Esophagus (tissue), 2 donors: ENCODE results near the gene ASZ1. TPM values are rescaled to one million over a fixed set of nuclear protein-coding genes. Genes with fewer than 3 reads are reported as not detected.

Experiments used
- H3K27ac ChIP-seq, 2 donors: one replicate each; pipeline ENCODE4 v1.5.1; 2013; ENCODE audit warnings: low read depth in 2 of 2, mild to moderate bottlenecking in 2 of 2, inconsistent platforms in 1 of 2, low read length in 1 of 2, moderate library complexity in 1 of 2
- H3K27me3 ChIP-seq, 2 donors: one replicate each; pipeline ENCODE4 v1.6.1; 2013; ENCODE audit warnings: low read length in 2 of 2, control low read depth in 1 of 2, mild to moderate bottlenecking in 1 of 2; ENCODE audit not compliant: insufficient read depth in 2 of 2, control insufficient read depth in 1 of 2
- H3K36me3 ChIP-seq, 2 donors: one replicate each; pipeline ENCODE4 v1.6.1; 2013; ENCODE audit warnings: low read length in 1 of 2; ENCODE audit not compliant: control insufficient read depth in 2 of 2, insufficient read depth in 2 of 2
- H3K4me1 ChIP-seq, 2 donors: one replicate each; pipeline ENCODE4 v1.6.1; 2013; ENCODE audit warnings: low read length in 1 of 2; ENCODE audit not compliant: control insufficient read depth in 2 of 2, insufficient read depth in 2 of 2
- H3K4me3 ChIP-seq, 2 donors: one replicate each; pipeline ENCODE4 v1.5.1; 2013; ENCODE audit warnings: low read length in 2 of 2, mild to moderate bottlenecking in 2 of 2, low read depth in 1 of 2, moderate library complexity in 1 of 2
- H3K9me3 ChIP-seq, 2 donors: one replicate each; pipeline ENCODE4 v1.6.1; 2013; ENCODE audit warnings: mild to moderate bottlenecking in 2 of 2, low read depth in 1 of 2, low read length in 1 of 2, moderate library complexity in 1 of 2; ENCODE audit not compliant: control insufficient read depth in 2 of 2, insufficient read depth in 1 of 2
- WGBS, 2 donors: extraction: QIAGEN DNeasy Blood & Tissue Kit; methylation state at CpG; one replicate each; pipeline ENCODE4 v1.1.7; 2013; 5-methylcytosine and 5-hydroxymethylcytosine counted together
- polyA plus RNA-seq, 2 donors: library from polyadenylated mRNA; stranded (reverse); fragments of 200-250 nt; gene quantifications; one replicate each; pipeline ENCODE4 v1.2.3, GENCODE V29; 2013
- donor health status: healthy with polysubstance abuse.
- donor health status: Bipolar disorder and iron deficiency.

The ASZ1 gene
- polyA plus RNA-seq, 2 donors: not detected

DNA sequence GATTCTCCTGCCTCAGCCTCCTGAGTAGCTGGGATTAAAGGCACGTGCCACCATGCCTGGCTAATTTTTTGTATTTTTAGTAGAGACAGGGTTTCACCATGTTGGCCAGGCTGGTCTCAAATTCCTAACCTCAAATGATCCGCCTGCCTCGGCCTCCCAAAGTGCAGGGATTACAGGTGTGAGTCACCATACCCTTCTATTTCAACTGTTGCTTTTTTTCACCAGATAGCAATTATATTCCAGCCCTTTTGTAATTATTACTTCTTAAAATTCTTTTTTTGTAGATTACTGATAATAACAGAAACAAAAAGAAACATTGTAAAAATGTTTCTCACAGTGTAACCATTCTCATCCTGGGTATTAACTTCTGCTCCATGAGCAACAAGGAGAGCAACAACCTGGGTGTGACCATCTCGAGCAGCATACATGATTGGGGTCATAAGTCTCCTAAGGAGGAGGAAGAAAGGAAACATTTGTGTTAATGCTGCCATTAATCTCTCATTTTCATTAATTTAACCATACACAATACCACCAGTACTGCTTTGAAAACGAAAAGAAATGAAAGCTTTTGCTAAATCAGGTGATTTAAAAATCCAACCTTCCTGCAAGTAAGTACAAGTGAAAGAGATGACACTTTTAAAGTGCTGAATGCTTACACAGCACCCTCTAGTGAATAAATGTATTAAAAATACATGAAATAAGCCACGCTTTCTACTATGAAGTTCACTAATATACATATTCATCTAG, 41.8 kb downstream of the ASZ1 start:
- 45 to 47% methylated on average over 6 of the region's 6 CpGs for WGBS, 2 donors
- H3K4me1 ChIP-seq: no peaks in the 10 kb centered on the region

DNA sequence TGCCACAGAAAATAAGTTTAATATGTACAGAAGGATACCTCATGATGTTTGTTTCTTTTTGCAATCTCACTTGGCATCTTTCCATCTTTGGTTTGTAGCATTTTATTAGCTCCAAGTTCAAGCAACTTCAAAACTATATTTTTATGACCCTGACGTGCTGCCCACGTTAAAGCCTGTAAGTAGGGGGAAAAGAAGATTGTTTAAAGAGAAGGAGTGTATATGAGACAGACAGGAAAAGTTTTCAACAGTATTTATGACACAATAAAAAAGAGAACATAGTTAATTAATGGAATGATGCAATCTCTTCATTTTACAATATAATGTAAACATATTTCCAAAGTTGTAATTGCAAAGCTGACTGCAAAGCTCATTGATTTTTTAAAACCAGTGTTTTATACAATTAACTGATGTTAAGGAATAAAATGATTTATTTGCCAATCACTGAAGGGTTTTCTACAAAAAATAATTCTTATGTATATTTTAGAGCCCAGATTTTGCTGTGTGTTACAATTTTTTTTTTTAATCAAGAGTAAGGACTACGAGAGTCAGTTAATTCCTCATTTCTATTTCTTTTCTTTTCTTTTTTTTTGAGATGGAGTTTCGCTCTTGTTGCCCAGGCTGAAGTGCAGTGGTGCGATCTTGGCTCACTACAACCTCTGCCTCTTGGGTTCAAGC, 42.5 kb downstream of the ASZ1 start:
- no peaks in the 10 kb centered on the region for H3K27me3 ChIP-seq
- H3K4me1 ChIP-seq: no peaks in the 10 kb centered on the region
- no peak overlapping the region for H3K27ac ChIP-seq
- 73 to 74% methylated on average over 5 of the region's 5 CpGs for WGBS, 2 donors
- no peaks in the 10 kb centered on the region for H3K36me3 ChIP-seq
- no peaks in the 10 kb centered on the region for H3K9me3 ChIP-seq
- H3K4me3 ChIP-seq: no peak overlapping the region

More for the DNA sequence above, 41.8 kb downstream of the ASZ1 start:
- no peaks in the 10 kb centered on the region for H3K9me3 ChIP-seq
- no peaks in the 10 kb centered on the region for H3K36me3 ChIP-seq
- no peak overlapping the region for H3K4me3 ChIP-seq
- H3K27ac ChIP-seq: no peak overlapping the region
- no peaks in the 10 kb centered on the region for H3K27me3 ChIP-seq

DNA sequence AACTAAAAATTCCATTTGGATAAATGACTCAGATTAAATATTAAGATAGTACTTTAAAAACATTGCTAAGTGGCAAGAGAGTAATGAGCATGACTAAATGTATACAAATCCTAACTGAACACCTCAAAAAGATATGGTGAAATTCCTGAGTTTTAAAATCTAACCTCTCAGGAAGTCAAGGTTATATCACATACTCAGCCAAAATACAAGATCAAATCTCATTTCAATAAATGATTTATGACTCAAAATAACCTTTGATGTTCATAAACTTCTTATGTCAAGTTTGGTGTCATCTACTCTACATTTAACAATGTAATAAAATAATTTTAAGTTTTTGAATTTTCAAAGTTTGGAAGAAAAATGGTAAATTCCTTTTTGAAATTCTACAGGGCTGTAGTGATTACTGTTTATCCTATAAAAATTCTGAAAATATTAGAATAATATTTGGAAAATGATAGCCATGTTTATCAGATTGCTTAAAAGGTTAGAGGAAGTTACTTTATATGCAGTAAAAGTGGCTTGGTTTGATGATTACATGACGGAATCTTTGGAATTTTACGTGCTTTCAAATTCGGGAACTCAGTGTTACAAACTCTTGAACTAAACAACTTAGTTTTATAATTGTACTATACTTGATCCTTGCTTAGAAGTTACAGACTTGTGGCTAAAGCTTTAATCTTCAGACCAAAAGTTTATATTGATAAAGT, 43.7 kb downstream of the ASZ1 start:
- H3K27me3 ChIP-seq: no peaks in the 10 kb centered on the region
- H3K36me3 ChIP-seq: no peaks in the 10 kb centered on the region
- WGBS, 2 donors: 78 to 80% methylated on average over 3 of the region's 3 CpGs
- no peaks in the 10 kb centered on the region for H3K9me3 ChIP-seq
- no peaks in the 10 kb centered on the region for H3K4me1 ChIP-seq
- H3K27ac ChIP-seq: no peak overlapping the region
- no peak overlapping the region for H3K4me3 ChIP-seq

DNA sequence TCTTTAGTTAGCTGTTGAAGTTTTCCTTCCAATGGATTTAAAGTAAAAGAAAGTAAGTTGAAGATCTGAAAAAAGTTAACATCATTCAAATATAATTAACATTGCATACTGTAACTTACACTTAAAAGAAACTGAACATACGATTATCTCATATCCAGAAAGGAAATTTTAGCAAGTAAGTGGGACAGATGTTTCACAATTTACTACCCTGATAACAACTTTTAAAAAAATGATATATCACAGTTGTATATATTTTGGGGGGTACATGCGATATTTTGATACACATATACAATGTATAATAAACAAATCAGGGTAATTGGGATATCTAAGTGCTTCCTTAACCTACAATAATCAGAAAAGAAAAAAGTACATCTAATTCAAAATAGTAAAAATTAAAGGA, 44.2 kb downstream of the ASZ1 start:
- no peaks in the 10 kb centered on the region for H3K4me1 ChIP-seq
- no peaks in the 10 kb centered on the region for H3K9me3 ChIP-seq
- no peaks in the 10 kb centered on the region for H3K27me3 ChIP-seq
- no peaks in the 10 kb centered on the region for H3K36me3 ChIP-seq
- H3K4me3 ChIP-seq: no peak overlapping the region
- no peak overlapping the region for H3K27ac ChIP-seq
- 81 to 82% methylated on average over 2 of the region's 2 CpGs for WGBS, 2 donors

DNA sequence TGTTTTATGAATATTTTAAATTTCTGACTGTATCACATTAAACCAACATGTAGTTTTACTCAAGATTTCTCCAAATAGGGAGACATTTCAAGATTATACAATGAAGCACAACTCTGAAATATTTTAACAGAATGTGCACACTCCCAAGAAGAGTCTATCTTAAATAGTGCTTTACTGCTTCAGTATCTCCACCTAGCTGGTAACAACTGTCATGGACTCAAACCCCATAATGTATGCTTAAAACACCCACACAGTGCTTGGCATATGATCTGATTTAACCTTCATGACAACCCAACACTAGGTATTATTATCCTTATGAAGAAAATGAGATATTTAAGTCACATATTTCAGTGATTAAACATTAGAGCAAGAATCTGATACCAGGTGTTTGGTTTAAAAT, 45.9 kb downstream of the ASZ1 start:
- H3K36me3 ChIP-seq: no peaks in the 10 kb centered on the region

DNA sequence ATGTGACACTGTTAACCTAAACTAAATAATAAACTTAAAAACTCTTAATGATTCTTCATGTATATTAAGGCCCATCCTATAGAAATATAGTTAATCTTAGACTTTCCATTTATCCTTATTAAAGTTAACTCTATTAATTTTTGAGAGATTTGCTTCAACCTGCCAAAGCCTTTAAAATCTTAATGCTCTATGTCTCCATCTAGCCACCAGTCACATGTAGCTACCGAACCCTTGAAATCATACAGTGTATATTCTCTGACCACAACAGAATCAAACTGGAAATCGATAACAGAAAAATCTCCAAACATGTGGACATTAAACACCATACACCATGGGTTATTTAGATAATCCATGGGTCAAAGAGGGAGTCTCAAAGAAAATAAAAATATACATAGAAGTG, 51.9 kb downstream of the ASZ1 start:
- WGBS, 2 donors: 67 to 68% methylated on average over 2 of the region's 2 CpGs
- no peaks in the 10 kb centered on the region for H3K9me3 ChIP-seq
- no peaks in the 10 kb centered on the region for H3K36me3 ChIP-seq
- no peak overlapping the region for H3K4me3 ChIP-seq
- H3K27me3 ChIP-seq: peaks cover 0 to 3% of the 10 kb centered on the region in 2 donors
- no peaks in the 10 kb centered on the region for H3K4me1 ChIP-seq
- H3K27ac ChIP-seq: no peak overlapping the region

More for the DNA sequence above, 45.9 kb downstream of the ASZ1 start:
- H3K27ac ChIP-seq: no peak overlapping the region
- H3K27me3 ChIP-seq: no peaks in the 10 kb centered on the region
- H3K4me3 ChIP-seq: no peak overlapping the region
- no peaks in the 10 kb centered on the region for H3K4me1 ChIP-seq
- H3K9me3 ChIP-seq: no peaks in the 10 kb centered on the region

DNA sequence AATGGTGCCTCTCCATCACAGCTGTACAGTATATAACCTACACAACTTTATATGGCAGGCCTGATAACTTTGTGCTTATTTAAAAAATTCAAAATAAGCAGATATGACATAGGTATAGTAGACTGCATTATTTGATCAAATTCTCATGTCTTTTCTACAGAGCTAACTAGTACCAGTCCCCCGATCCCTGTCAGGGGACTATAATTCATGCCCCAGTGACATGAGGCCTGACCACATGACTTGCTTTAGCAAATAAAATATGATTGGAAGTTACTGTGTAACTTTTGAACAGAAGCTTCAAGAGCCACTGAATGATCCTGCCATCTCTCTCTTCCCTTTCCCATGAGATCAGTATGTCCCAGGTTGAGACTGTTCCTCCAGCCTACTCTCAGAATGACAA, 55.2 kb downstream of the ASZ1 start:
- WGBS, 2 donors: 92 to 95% methylated on average over 1 of the region's 1 CpG
- H3K4me3 ChIP-seq: no peak overlapping the region
- no peaks in the 10 kb centered on the region for H3K36me3 ChIP-seq
- H3K27ac ChIP-seq: no peak overlapping the region
- no peaks in the 10 kb centered on the region for H3K4me1 ChIP-seq
- H3K9me3 ChIP-seq: no peaks in the 10 kb centered on the region
- H3K27me3 ChIP-seq: peaks cover 0 to 3% of the 10 kb centered on the region in 2 donors

DNA sequence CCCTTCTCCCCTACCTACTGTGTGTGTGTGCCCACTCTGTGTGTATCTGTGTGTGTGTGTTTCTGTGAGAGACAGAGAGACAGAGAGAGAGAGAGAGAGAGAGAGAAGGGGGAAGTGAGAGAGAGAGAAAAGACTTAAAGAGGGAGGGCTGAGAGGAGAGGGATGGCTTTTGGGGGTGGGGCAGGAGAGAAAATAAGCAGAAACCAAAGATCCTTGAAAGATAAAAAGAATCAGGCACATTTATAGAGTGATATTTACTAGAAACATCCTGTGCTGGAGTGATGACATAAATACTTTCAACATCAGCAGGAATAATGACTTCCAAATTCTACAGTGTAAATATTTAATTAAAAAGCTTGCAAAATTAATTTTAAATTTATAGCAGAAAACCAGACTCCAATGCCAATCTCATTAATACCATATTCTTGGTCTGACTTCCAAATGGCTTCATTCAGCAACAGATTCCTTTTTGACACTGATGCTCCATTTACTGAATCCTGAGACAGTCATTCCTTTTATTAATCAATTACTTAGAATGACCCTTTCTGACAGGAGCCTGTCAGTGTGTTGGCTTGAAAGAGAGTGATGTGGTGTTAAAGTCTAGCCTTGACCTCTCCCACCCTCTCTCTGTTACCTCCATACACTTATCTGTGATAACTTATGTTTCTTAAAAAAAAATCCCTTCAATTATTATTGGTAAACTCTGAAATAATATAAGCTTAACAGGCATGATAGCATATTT, 62.8 kb downstream of the ASZ1 start:
- H3K36me3 ChIP-seq: no peaks in the 10 kb centered on the region
- H3K27me3 ChIP-seq: no peaks in the 10 kb centered on the region
- H3K9me3 ChIP-seq: no peaks in the 10 kb centered on the region
- H3K27ac ChIP-seq: no peak overlapping the region
- H3K4me3 ChIP-seq: no peak overlapping the region
- no peaks in the 10 kb centered on the region for H3K4me1 ChIP-seq

DNA sequence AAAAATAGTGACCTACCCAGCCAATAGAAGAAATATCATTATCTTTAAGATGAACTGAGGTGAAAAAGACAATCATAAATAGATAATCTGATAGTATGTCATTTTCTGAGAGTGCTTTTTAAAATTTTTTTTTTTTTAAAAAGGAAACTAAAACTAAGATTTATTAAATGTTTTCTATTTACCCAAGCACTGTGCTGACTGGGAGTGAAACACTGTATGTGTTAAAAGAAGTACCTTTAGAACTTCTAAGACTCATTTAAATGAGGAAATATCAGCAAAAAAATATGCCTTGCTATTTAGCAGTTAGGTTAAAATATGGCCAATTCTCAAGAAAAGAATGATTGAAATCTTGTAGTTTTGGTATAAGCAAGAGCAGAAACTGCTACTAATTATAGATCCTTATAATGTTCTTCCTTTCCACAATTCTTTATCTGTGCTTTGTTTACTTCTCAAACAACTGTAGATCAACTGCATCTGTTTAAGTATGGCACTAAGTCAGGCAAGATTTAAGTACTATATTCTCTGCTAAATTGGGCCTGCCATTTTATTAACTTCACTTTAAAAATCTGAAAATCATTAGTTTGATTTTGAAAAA, 64.9 kb downstream of the ASZ1 start:
- Histone ChIP-seq H3K27ac (no peak overlapping the region), H3K4me3 (no peak overlapping the region), H3K27me3 (no peaks in the 10 kb centered on the region), H3K36me3 (no peaks in the 10 kb centered on the region), H3K4me1 (no peaks in the 10 kb centered on the region), H3K9me3 (no peaks in the 10 kb centered on the region)
